ENCODE measurements around the gene ROPN1B. TPM values are rescaled to one million over a fixed set of nuclear protein-coding genes. Genes with fewer than 3 reads are reported as not detected.
"Not testable (repeated sequence)": the region's sequence is repeated elsewhere in the genome, so short reads cannot be mapped to it uniquely, and the experiment has no call there.

The ROPN1B gene
- total RNA-seq (2021) (0.09 to 0.13 TPM in 2 of 3 replicates, not detected in the other), Bru-seq, nascent RNA (percentile 16 among the genes with signal in this experiment)
- long read RNA-seq, experiment 1 = 0 reads
- long read RNA-seq, experiment 2 = 0 reads
- long read RNA-seq, experiment 3 = 0 reads

GRCh38 chr3:125968701-125969592 lies at the start of gene ROPN1B:
Gene ROPN1B, plus strand, starts transcription at chr3:125969178. Its CDS starts 2,877 bp downstream, at chr3:125972055.
- CTCF ChIA-PET; DNase-seq (ENCODE audit: low spot score); POLR2A ChIA-PET; H3K9me3 Mint-ChIP-seq; H3K36me3 Mint-ChIP-seq; H3K27ac Mint-ChIP-seq: not testable (repeated sequence)
- H3K27me3 Mint-ChIP-seq (ENCODE audit: low read depth) = peaks cover 33% of the 10 kb centered on the region
- peak within 1 kb of the TSS; percentile 54 for H3K4me3 Mint-ChIP-seq
- peak; percentile 88 for ATAC-seq
- H3K4me1 Mint-ChIP-seq = peaks cover 10% of the 10 kb centered on the region

DNA sequence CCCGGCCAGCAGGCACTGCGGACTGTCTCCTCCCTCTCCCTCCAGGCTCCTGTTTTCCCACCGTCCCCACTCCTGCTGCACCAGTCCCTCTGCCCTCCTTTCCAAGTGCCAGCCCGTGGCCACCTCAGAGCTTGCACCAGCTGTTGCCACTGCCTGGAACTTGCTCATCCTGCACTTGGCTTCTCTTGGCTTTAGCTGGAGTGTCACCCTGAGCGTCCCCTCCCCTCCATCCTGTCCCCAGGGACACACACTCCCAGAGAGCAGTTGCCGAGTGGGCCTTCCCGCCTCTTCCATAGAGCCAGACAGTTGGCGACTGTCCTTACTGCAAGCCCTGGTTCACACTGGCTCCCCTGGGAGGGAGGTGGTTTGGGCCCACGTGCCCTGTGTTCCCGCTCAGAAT lies 48.8 kb upstream of the ROPN1B start:
- H3K4me3 Mint-ChIP-seq; H3K27me3 Mint-ChIP-seq (ENCODE audit: low read depth); ATAC-seq; H3K36me3 Mint-ChIP-seq; H3K9me3 Mint-ChIP-seq; H3K4me1 Mint-ChIP-seq; CTCF ChIA-PET; H3K27ac Mint-ChIP-seq; DNase-seq (ENCODE audit: low spot score); POLR2A ChIA-PET: not testable (repeated sequence)

DNA sequence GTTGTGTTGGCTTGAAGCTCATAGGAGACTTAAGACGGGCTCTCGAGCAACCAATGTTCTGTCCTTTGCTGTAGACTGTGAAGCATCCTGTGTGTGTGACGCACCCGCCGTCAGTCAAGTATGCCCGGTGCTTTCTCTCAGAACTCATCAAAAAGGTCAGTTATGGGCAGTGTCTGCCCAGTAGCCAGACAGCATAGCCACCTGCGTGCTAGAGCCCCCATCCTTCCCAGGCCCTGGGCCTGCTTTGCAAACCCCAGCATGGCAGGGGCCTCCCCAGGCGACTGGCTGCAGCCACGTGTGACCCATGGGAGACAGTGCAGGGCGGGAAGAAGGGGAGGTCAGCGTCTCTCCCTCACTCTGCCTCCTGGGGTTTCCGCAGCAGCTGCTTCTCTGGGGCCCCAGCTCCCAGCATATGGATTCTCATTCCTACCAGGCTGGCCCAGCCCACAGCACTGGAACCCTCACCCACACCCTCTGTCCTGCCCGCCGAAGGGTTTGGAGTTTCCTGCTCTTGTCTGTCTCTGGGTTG lies 48.2 kb upstream of the ROPN1B start:
- POLR2A ChIA-PET; DNase-seq (ENCODE audit: low spot score); ATAC-seq; H3K27me3 Mint-ChIP-seq (ENCODE audit: low read depth); H3K27ac Mint-ChIP-seq; CTCF ChIA-PET; H3K36me3 Mint-ChIP-seq; H3K4me3 Mint-ChIP-seq; H3K9me3 Mint-ChIP-seq; H3K4me1 Mint-ChIP-seq: not testable (repeated sequence)

GRCh38 chr3:125921712-125922111 lies 47.3 kb upstream of the ROPN1B start:
- H3K36me3 Mint-ChIP-seq; H3K4me1 Mint-ChIP-seq; CTCF ChIA-PET; H3K9me3 Mint-ChIP-seq; H3K27me3 Mint-ChIP-seq (ENCODE audit: low read depth); ATAC-seq; H3K27ac Mint-ChIP-seq; H3K4me3 Mint-ChIP-seq; POLR2A ChIA-PET: not testable (repeated sequence)
- peak; percentile 46 for TF ChIP-seq CTCF (IDR thresholded peaks at IDR 0.05)
- DNase-seq (ENCODE audit: low spot score) = peak; percentile 79

GRCh38 chr3:125923324-125924115 lies 45.5 kb upstream of the ROPN1B start:
- ATAC-seq; POLR2A ChIA-PET; H3K36me3 Mint-ChIP-seq; H3K27ac Mint-ChIP-seq; DNase-seq (ENCODE audit: low spot score); H3K4me1 Mint-ChIP-seq; H3K9me3 Mint-ChIP-seq; H3K27me3 Mint-ChIP-seq (ENCODE audit: low read depth); H3K4me3 Mint-ChIP-seq: not testable (repeated sequence)
- CTCF ChIA-PET = interaction anchor here (1.0 kb wide), 1 partner anchor 8 kb away, joined by 3 read pairs; no protein-coding TSS in a partner anchor

- H3K36me3 Mint-ChIP-seq; H3K27me3 Mint-ChIP-seq (ENCODE audit: low read depth); H3K4me3 Mint-ChIP-seq; H3K27ac Mint-ChIP-seq; ATAC-seq; POLR2A ChIA-PET; DNase-seq (ENCODE audit: low spot score); H3K4me1 Mint-ChIP-seq; H3K9me3 Mint-ChIP-seq: not testable (repeated sequence)
- CTCF ChIA-PET = interaction anchor here (1.0 kb wide), 1 partner anchor 9 kb away, joined by 3 read pairs; no protein-coding TSS in a partner anchor
Measured at GRCh38 chr3:125924276-125924675, 44.7 kb upstream of the ROPN1B start.

DNA sequence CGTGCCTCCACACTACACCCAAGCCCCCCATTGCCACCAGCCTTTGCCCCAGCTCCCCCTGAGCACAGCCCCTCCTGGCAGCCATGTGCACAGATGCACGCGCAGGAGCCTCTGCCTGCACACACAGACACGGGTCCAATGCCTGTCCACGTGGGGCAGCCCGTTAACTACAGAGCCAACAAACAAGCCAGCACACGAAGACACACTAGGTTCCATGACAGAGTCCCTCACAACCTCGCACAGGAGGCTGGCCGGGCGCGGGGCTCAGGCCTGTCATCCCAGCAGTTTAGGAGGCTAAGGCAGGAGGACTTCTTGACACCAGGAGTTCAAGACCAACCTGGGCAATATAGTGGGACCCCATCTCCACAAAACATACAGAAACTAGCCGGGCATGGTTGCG lies 43.3 kb upstream of the ROPN1B start:
- H3K9me3 Mint-ChIP-seq; H3K36me3 Mint-ChIP-seq; H3K27ac Mint-ChIP-seq; CTCF ChIA-PET; H3K4me3 Mint-ChIP-seq; H3K27me3 Mint-ChIP-seq (ENCODE audit: low read depth); POLR2A ChIA-PET; DNase-seq (ENCODE audit: low spot score); ATAC-seq: not testable (repeated sequence)
- H3K4me1 Mint-ChIP-seq = peaks cover 13% of the 10 kb centered on the region
